Endothelial cell (in vitro differentiated cells): ENCODE results near the gene UBE2E2. TPM values are rescaled to one million over a fixed set of nuclear protein-coding genes. Genes with fewer than 3 reads are reported as not detected.
"Not testable (repeated sequence)": the region's sequence is repeated elsewhere in the genome, so short reads cannot be mapped to it uniquely, and the experiment has no call there.

Experiments
- DNase-seq: peaks from one replicate; pipeline ENCODE4 v3.0.0; 2021; ENCODE audit warnings: low spot score
- H3K27ac Mint-ChIP-seq: one replicate; pipeline ENCODE4 v1.8.0; 2021; ENCODE audit warnings: mixed read lengths, inconsistent platforms; ENCODE audit not compliant: unreplicated experiment
- H3K27me3 Mint-ChIP-seq: one replicate; pipeline ENCODE4 v1.8.0; 2021; ENCODE audit warnings: mild to moderate bottlenecking, moderate library complexity, mixed read lengths, inconsistent platforms; ENCODE audit not compliant: unreplicated experiment
- H3K36me3 Mint-ChIP-seq: one replicate; pipeline ENCODE4 v1.8.0; 2021; ENCODE audit warnings: mild to moderate bottlenecking, low read depth, mixed read lengths, inconsistent platforms; ENCODE audit not compliant: unreplicated experiment
- H3K4me1 Mint-ChIP-seq: one replicate; pipeline ENCODE4 v1.8.0; 2021; ENCODE audit warnings: mild to moderate bottlenecking, mixed read lengths, inconsistent platforms; ENCODE audit not compliant: unreplicated experiment
- H3K4me3 Mint-ChIP-seq: one replicate; pipeline ENCODE4 v1.8.0; 2021; ENCODE audit warnings: mild to moderate bottlenecking, mixed read lengths, inconsistent platforms; ENCODE audit not compliant: unreplicated experiment
- H3K9me3 Mint-ChIP-seq: one replicate; pipeline ENCODE4 v1.8.0; 2021; ENCODE audit warnings: mixed read lengths, inconsistent platforms; ENCODE audit not compliant: unreplicated experiment
- CTCF ChIP-seq: fragments of 200-600 bp; sonication (generic); IDR thresholded peaks from one replicate; pipeline ENCODE4 v1.5.0; 2021; ENCODE audit warnings: antibody characterized with exemption; ENCODE audit not compliant: unreplicated experiment
- total RNA-seq: library from RNA; stranded (reverse); fragmentation: NEBNext Ultra II Directional; extraction: Animal tissue kit (Norgen Biotek cat#: 25700); gene quantifications from one replicate; pipeline ENCODE4 v1.2.1, GENCODE V29; 2021; ENCODE audit not compliant: unreplicated experiment

The UBE2E2 gene
- total RNA-seq, 1 donor from 2014 or later: 46.9 TPM

- Mint-ChIP-seq H3K27ac (no peak overlapping the region), H3K36me3 (no peaks in the 10 kb centered on the region), H3K27me3 (no peaks in the 10 kb centered on the region), H3K9me3 (no peaks in the 10 kb centered on the region), H3K4me3 (no peak overlapping the region), H3K4me1 (peaks cover 4% of the 10 kb centered on the region)
- TF ChIP-seq CTCF: no peak
- DNase-seq: no peak
Observed at GRCh38 chr3:23174426-23175039, 28.6 kb upstream of the UBE2E2 start.

- Mint-ChIP-seq H3K27ac (no peak overlapping the region), H3K4me3 (no peak overlapping the region), H3K27me3 (no peaks in the 10 kb centered on the region), H3K9me3 (no peaks in the 10 kb centered on the region), H3K36me3 (no peaks in the 10 kb centered on the region), H3K4me1 (peaks cover 4% of the 10 kb centered on the region)
- DNase-seq: no peak
- TF ChIP-seq CTCF: no peak
Observed at GRCh38 chr3:23175341-23176083, 27.6 kb upstream of the UBE2E2 start.

DNA sequence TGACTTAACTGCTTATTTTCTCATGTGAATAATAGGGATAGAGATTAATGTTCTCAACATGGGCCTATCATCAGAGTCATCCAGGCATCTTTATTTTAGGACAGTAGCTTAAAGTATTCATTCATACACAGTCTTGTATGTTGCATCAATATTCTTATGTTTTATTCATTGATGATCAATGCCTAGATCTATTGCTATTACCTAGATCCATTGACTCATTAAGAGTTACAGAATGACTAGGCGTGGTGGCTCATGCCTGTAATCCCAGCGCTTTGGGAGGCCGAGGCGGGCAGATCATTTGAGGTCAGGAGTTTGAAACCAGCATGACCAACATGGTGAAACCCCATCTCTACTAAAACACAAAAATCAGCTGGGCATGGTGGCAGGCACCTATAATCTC is 26.3 kb upstream of the UBE2E2 start:
- not testable (repeated sequence) for H3K9me3 Mint-ChIP-seq, H3K27ac Mint-ChIP-seq, H3K27me3 Mint-ChIP-seq, DNase-seq, H3K4me3 Mint-ChIP-seq, H3K4me1 Mint-ChIP-seq, H3K36me3 Mint-ChIP-seq

DNA sequence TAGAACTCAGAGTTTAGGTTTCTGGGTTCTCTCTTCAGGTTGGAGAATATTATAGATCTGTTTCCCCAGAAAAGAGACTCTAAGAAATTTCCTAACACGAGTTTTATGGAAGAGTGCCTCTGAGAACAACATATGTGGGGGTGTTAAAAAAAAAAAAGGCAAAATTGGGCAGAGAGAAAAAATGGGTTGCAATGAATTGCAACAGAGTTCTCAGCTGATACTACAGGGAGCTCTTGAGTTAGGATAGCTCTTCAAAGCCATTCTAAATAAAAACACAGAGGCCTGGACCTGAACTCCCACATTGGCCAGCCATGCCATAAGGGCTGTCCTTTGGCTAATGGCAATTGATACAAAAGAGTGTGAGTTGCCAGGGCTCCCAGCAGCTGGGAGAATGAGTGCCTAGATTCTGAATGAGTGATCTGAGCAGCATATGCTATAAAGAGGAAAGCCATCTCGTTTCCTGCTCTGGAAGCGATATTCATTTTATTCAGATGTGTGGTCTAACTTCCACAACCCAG is 20.1 kb upstream of the UBE2E2 start:
- no peak overlapping the region for H3K27ac Mint-ChIP-seq
- no peak for TF ChIP-seq CTCF
- peaks cover 16% of the 10 kb centered on the region for H3K4me1 Mint-ChIP-seq
- H3K36me3 Mint-ChIP-seq: no peaks in the 10 kb centered on the region
- no peaks in the 10 kb centered on the region for H3K27me3 Mint-ChIP-seq
- no peak overlapping the region for H3K4me3 Mint-ChIP-seq
- DNase-seq: no peak
- no peaks in the 10 kb centered on the region for H3K9me3 Mint-ChIP-seq

DNA sequence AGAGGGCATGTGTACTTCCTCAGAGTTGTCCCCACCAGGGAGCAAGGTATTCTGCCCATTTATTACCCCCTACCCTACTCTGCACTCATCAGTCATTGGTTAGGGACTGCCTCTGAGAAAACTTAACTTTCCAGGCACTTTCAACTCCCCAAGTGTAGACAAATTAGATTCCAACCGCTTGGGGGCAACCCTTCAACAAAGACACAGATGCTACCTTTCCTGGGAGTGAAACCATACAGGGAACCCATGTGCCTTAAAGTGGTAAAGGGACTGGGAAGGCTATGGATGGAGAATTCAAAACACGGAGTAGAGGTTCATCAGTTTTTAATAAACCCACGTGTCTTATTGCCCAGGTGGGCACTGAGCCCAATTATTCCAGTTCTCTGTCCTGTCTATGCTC is 19.4 kb upstream of the UBE2E2 start:
- Mint-ChIP-seq H3K9me3 (no peaks in the 10 kb centered on the region), H3K36me3 (no peaks in the 10 kb centered on the region)
- TF ChIP-seq CTCF: peak; percentile 23

More for the DNA sequence above, 19.4 kb upstream of the UBE2E2 start:
- H3K27ac Mint-ChIP-seq: no peak overlapping the region
- H3K27me3 Mint-ChIP-seq: no peaks in the 10 kb centered on the region
- peak; percentile 26 for DNase-seq
- H3K4me3 Mint-ChIP-seq: no peak overlapping the region
- peaks cover 16% of the 10 kb centered on the region for H3K4me1 Mint-ChIP-seq
